ENCODE data around the gene PASD1. TPM values are rescaled to one million over a fixed set of nuclear protein-coding genes. Genes with fewer than 3 reads are reported as not detected.

The PASD1 gene
- total RNA-seq, 1 donor: not detected

- no peak for DNase-seq (ENCODE audit: insufficient read length, low spot score, missing footprints)
- peak; percentile 39 for TF ChIP-seq CTCF (IDR thresholded peaks at IDR 0.05; ENCODE audit: extremely low read depth, low read depth, low read length)
- Histone ChIP-seq H3K4me3 (ENCODE audit: insufficient read depth, low read length) (no peak overlapping the region), H3K4me1 (ENCODE audit: insufficient read depth, low read length) (no peaks in the 10 kb centered on the region), H3K9me3 (ENCODE audit: low read depth, low read length) (no peaks in the 10 kb centered on the region), H3K79me2 (ENCODE audit: insufficient read depth, low read length) (no peaks in the 10 kb centered on the region), H4K20me1 (ENCODE audit: insufficient read depth, low read length) (no peaks in the 10 kb centered on the region), H3K4me2 (ENCODE audit: insufficient read depth, low read length) (no peak overlapping the region), H2AFZ (ENCODE audit: low read length) (no peak overlapping the region), H3K27me3 (ENCODE audit: insufficient read depth, low read length) (no peaks in the 10 kb centered on the region), H3K27ac (ENCODE audit: low read depth, low read length) (no peak overlapping the region), H3K36me3 (ENCODE audit: insufficient read depth, low read length) (no peaks in the 10 kb centered on the region)
Observed at GRCh38 chrX:151680805-151681204, 117.3 kb downstream of the PASD1 start.

GRCh38 chrX:151687635-151688034 is 124.2 kb downstream of the PASD1 start:
- Histone ChIP-seq H2AFZ (ENCODE audit: low read length) (no peak overlapping the region), H3K4me1 (ENCODE audit: insufficient read depth, low read length) (no peaks in the 10 kb centered on the region), H3K27ac (ENCODE audit: low read depth, low read length) (no peak overlapping the region), H3K27me3 (ENCODE audit: insufficient read depth, low read length) (no peaks in the 10 kb centered on the region), H3K4me2 (ENCODE audit: insufficient read depth, low read length) (no peak overlapping the region), H3K4me3 (ENCODE audit: insufficient read depth, low read length) (no peak overlapping the region), H3K79me2 (ENCODE audit: insufficient read depth, low read length) (no peaks in the 10 kb centered on the region), H3K36me3 (ENCODE audit: insufficient read depth, low read length) (no peaks in the 10 kb centered on the region), H4K20me1 (ENCODE audit: insufficient read depth, low read length) (no peaks in the 10 kb centered on the region), H3K9me3 (ENCODE audit: low read depth, low read length) (no peaks in the 10 kb centered on the region)
- TF ChIP-seq CTCF (IDR thresholded peaks at IDR 0.05; ENCODE audit: extremely low read depth, low read depth, low read length): no peak
- DNase-seq (ENCODE audit: insufficient read length, low spot score, missing footprints): no peak

- TF ChIP-seq CTCF (IDR thresholded peaks at IDR 0.05; ENCODE audit: extremely low read depth, low read depth, low read length): no peak
- Histone ChIP-seq H3K4me3 (ENCODE audit: insufficient read depth, low read length) (no peak overlapping the region), H4K20me1 (ENCODE audit: insufficient read depth, low read length) (no peaks in the 10 kb centered on the region), H3K27me3 (ENCODE audit: insufficient read depth, low read length) (no peaks in the 10 kb centered on the region), H3K79me2 (ENCODE audit: insufficient read depth, low read length) (no peaks in the 10 kb centered on the region), H3K27ac (ENCODE audit: low read depth, low read length) (no peak overlapping the region), H3K36me3 (ENCODE audit: insufficient read depth, low read length) (no peaks in the 10 kb centered on the region), H3K4me1 (ENCODE audit: insufficient read depth, low read length) (no peaks in the 10 kb centered on the region), H3K4me2 (ENCODE audit: insufficient read depth, low read length) (no peak overlapping the region), H2AFZ (ENCODE audit: low read length) (no peak overlapping the region), H3K9me3 (ENCODE audit: low read depth, low read length) (no peaks in the 10 kb centered on the region)
- no peak for DNase-seq (ENCODE audit: insufficient read length, low spot score, missing footprints)
Observed at GRCh38 chrX:151688695-151689094, 125.2 kb downstream of the PASD1 start.

- no peaks in the 10 kb centered on the region for H3K4me1 ChIP-seq (ENCODE audit: insufficient read depth, low read length)
- no peaks in the 10 kb centered on the region for H4K20me1 ChIP-seq (ENCODE audit: insufficient read depth, low read length)
- TF ChIP-seq CTCF (IDR thresholded peaks at IDR 0.05; ENCODE audit: extremely low read depth, low read depth, low read length): no peak
- no peaks in the 10 kb centered on the region for H3K36me3 ChIP-seq (ENCODE audit: insufficient read depth, low read length)
- no peaks in the 10 kb centered on the region for H3K9me3 ChIP-seq (ENCODE audit: low read depth, low read length)
- no peak overlapping the region for H3K27ac ChIP-seq (ENCODE audit: low read depth, low read length)
- H2AFZ ChIP-seq (ENCODE audit: low read length): no peak overlapping the region
- no peak overlapping the region for H3K4me2 ChIP-seq (ENCODE audit: insufficient read depth, low read length)
- no peak overlapping the region for H3K4me3 ChIP-seq (ENCODE audit: insufficient read depth, low read length)
- no peaks in the 10 kb centered on the region for H3K27me3 ChIP-seq (ENCODE audit: insufficient read depth, low read length)
- H3K79me2 ChIP-seq (ENCODE audit: insufficient read depth, low read length): no peaks in the 10 kb centered on the region
- no peak for DNase-seq (ENCODE audit: insufficient read length, low spot score, missing footprints)
Observed at GRCh38 chrX:151692825-151693224, 129.3 kb downstream of the PASD1 start.
